Endodermal cell (in vitro differentiated cells): ENCODE measurements around the gene SEMA5A. TPM values are rescaled to one million over a fixed set of nuclear protein-coding genes. Genes with fewer than 3 reads are reported as not detected.
A peak's percentile ranks its signal among the peaks of the same experiment; 100 is the strongest.

ENCODE experiments used
- DNase-seq: peaks from one replicate; pipeline ENCODE4 v3.0.0-alpha.2; 2017
- H3K27ac ChIP-seq: 2 replicates; pipeline ENCODE4 v1.5.1; 2013; ENCODE audit warnings: mild to moderate bottlenecking, low read depth, low read length, moderate library complexity
- H3K27me3 ChIP-seq: 2 replicates; pipeline ENCODE4 v1.6.1; 2013; ENCODE audit warnings: mild to moderate bottlenecking, low read length, moderate library complexity; ENCODE audit not compliant: insufficient read depth, control insufficient read depth, poor library complexity, severe bottlenecking
- H3K36me3 ChIP-seq: 2 replicates; pipeline ENCODE4 v1.7.0; 2013; ENCODE audit warnings: mild to moderate bottlenecking, low read length, moderate library complexity; ENCODE audit not compliant: control insufficient read depth, insufficient read depth
- H3K4me1 ChIP-seq: one replicate; pipeline ENCODE4 v1.7.0; 2013; ENCODE audit warnings: low read length; ENCODE audit not compliant: control insufficient read depth, insufficient read depth
- H3K4me3 ChIP-seq: 2 replicates; pipeline ENCODE4 v1.5.1; 2013; ENCODE audit warnings: mild to moderate bottlenecking, low read length, moderate library complexity
- H3K9ac ChIP-seq: 2 replicates; pipeline ENCODE4 v1.6.1; 2013; ENCODE audit warnings: mild to moderate bottlenecking, low read length, moderate library complexity; ENCODE audit not compliant: poor library complexity, severe bottlenecking; ENCODE audit errors: extremely low read depth
- H3K9me3 ChIP-seq: 2 replicates; pipeline ENCODE4 v1.6.1; 2013; ENCODE audit warnings: mild to moderate bottlenecking, low read length, moderate library complexity; ENCODE audit not compliant: control insufficient read depth
- H3K27ac Mint-ChIP-seq: 2 replicates; pipeline ENCODE4 v1.8.0; 2020; ENCODE audit warnings: mixed read lengths
- H3K27me3 Mint-ChIP-seq: 2 replicates; pipeline ENCODE4 v1.8.0; 2021; ENCODE audit warnings: mild to moderate bottlenecking, mixed read lengths; ENCODE audit not compliant: insufficient read depth
- H3K36me3 Mint-ChIP-seq: 2 replicates; pipeline ENCODE4 v1.8.0; 2020; ENCODE audit warnings: low read depth, mixed read lengths
- H3K4me1 Mint-ChIP-seq: 2 replicates; pipeline ENCODE4 v1.8.0; 2020; ENCODE audit warnings: mixed read lengths
- H3K4me3 Mint-ChIP-seq: 2 replicates; pipeline ENCODE4 v1.8.0; 2020; ENCODE audit warnings: mild to moderate bottlenecking, moderate library complexity, mixed read lengths
- H3K9me3 Mint-ChIP-seq: 2 replicates; pipeline ENCODE4 v1.8.0; 2020; ENCODE audit warnings: mild to moderate bottlenecking, mixed read lengths
- CTCF ChIP-seq: fragments of 200-600 bp; sonication (generic); conservative IDR thresholded peaks from 2 replicates; pipeline ENCODE4 v1.5.0; 2021; ENCODE audit warnings: antibody characterized with exemption, mild to moderate bottlenecking
- WGBS, 2 experiments: methylation state at CpG; one replicate each; pipeline versions ENCODE4 v1.1.5 to v1.1.7; 2013; ENCODE audit warnings: missing lambda C conversion rate in 2 of 2, mixed read lengths in 1 of 2; ENCODE audit not compliant: insufficient coverage in 1 of 2, insufficient read length in 1 of 2; 5-methylcytosine and 5-hydroxymethylcytosine counted together
- total RNA-seq, 2 donors: library from RNA; stranded (reverse); fragmentation: NEBNext Ultra II Directional in 1 of 2; extraction: Animal tissue kit (Norgen Biotek cat#: 25700) in 1 of 2; gene quantifications; 2 replicates in 1 of 2; 3 replicates in 1 of 2; pipeline ENCODE4 v1.2.1, GENCODE V29; 2021

The SEMA5A gene
- total RNA-seq, 2 donors from 2014 or later, result 46.8 to 77.8 TPM

DNA sequence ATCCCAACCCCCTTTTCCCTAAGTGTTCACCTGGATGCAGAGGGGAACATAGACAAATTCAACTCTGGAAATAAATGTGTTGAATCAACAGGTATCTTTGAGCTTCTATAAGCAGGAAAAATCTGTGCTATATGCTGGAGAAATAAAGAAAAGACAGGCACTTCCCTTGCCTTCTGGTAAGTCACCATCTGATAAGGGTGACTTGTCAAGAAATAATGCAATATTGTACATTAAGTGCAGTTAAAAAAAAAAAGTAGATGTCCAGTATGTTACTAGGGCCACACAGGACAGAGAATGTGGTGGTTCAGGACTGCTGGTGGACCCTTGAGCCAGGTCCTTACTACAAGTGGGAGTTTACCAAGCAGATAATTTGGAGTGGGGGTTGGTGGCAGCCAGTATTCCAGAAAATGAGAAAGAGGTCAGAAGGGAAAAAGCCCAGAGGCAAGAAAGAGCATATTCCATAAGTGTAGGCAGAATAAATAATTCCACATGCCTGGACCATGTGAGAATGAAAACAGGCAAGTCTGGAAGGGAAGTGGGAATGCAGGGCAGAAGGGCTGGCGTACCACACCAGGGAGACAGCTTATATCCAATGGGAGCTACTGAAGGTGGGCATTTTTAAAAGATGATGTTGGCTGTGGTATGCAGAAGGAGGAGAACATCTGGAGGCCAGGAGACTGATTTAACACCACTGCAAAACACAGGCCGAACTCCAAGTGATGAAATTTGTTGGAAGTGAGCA lies 209.9 kb downstream of the SEMA5A start:
- no peaks in the 10 kb centered on the region for H3K4me1 ChIP-seq
- H3K4me3 ChIP-seq, result no peak overlapping the region
- DNase-seq, result no peak
- no peak overlapping the region for H3K27ac Mint-ChIP-seq
- H3K27me3 Mint-ChIP-seq, result no peaks in the 10 kb centered on the region
- no peaks in the 10 kb centered on the region for H3K27me3 ChIP-seq
- peaks cover 1% of the 10 kb centered on the region for H3K9me3 Mint-ChIP-seq
- peaks cover 73% of the 10 kb centered on the region for H3K36me3 ChIP-seq
- no peaks in the 10 kb centered on the region for H3K4me1 Mint-ChIP-seq
- TF ChIP-seq CTCF, result no peak
- no peaks in the 10 kb centered on the region for H3K9me3 ChIP-seq
- peaks cover 28% of the 10 kb centered on the region for H3K36me3 Mint-ChIP-seq
- H3K27ac ChIP-seq, result no peak overlapping the region
- 90% methylated on average over 2 of the region's 2 CpGs; no CpG with 5 or more reads in 1 of the 2 experiments for WGBS, 2 experiments
- H3K9ac ChIP-seq, result no peak overlapping the region
- no peak overlapping the region for H3K4me3 Mint-ChIP-seq

DNA sequence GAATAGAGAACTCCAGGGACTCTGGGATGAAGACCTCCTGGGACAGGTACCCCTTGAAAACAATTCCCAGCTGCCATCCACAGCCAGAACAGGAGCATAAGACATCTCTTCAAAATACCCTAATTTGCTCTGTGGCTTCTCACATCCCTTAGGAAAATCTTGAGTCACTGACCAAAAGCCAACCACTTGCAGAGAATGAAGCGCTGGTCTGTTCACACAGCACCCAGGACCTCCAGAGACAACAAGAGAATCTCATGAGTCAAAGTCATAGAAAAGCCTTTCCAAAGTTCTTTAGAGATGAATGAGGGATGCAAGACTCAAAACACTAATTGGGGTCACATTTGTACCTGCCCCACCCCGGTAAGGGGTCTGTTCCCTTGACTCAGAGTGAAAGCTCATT lies 210.6 kb downstream of the SEMA5A start:
- peaks cover 31% of the 10 kb centered on the region for H3K36me3 Mint-ChIP-seq
- no peak overlapping the region for H3K9ac ChIP-seq
- H3K27ac Mint-ChIP-seq, result peak overlapping the region; percentile 6
- no peak for DNase-seq
- H3K4me1 ChIP-seq, result no peaks in the 10 kb centered on the region
- no peaks in the 10 kb centered on the region for H3K9me3 ChIP-seq
- no peaks in the 10 kb centered on the region for H3K27me3 ChIP-seq
- no peaks in the 10 kb centered on the region for H3K4me1 Mint-ChIP-seq
- peaks cover 1% of the 10 kb centered on the region for H3K9me3 Mint-ChIP-seq
- no peaks in the 10 kb centered on the region for H3K27me3 Mint-ChIP-seq
- H3K36me3 ChIP-seq, result peaks cover 77% of the 10 kb centered on the region
- no peak for TF ChIP-seq CTCF
- H3K27ac ChIP-seq, result no peak overlapping the region
- no peak overlapping the region for H3K4me3 ChIP-seq
- 80 to 90% methylated on average over 1 to 2 of the region's 2 CpGs for WGBS, 2 experiments
- H3K4me3 Mint-ChIP-seq, result no peak overlapping the region

- Mint-ChIP-seq H3K27me3 (no peaks in the 10 kb centered on the region), H3K27ac (no peak overlapping the region)
These were observed 213.8 kb downstream of the SEMA5A start for GRCh38 chr5:9332026-9332425.

More at GRCh38 chr5:9332026-9332425, 213.8 kb downstream of the SEMA5A start:
- 94 to 100% methylated on average over 3 to 4 of the region's 4 CpGs for WGBS, 2 experiments
- Histone ChIP-seq H3K27me3 (no peaks in the 10 kb centered on the region), H3K9me3 (no peaks in the 10 kb centered on the region), H3K36me3 (peaks cover 69% of the 10 kb centered on the region), H3K4me3 (no peak overlapping the region), H3K27ac (no peak overlapping the region), H3K9ac (no peak overlapping the region), H3K4me1 (no peaks in the 10 kb centered on the region)
- no peak overlapping the region for H3K4me3 Mint-ChIP-seq
- H3K4me1 Mint-ChIP-seq, result no peaks in the 10 kb centered on the region
- H3K9me3 Mint-ChIP-seq, result no peaks in the 10 kb centered on the region
- no peak for DNase-seq
- TF ChIP-seq CTCF, result no peak
- peaks cover 29% of the 10 kb centered on the region for H3K36me3 Mint-ChIP-seq
